GM23338 (cell line): Measurements from ENCODE around the gene AFF1. TPM values are rescaled to one million over a fixed set of nuclear protein-coding genes. Genes with fewer than 3 reads are reported as not detected.
"Not testable (repeated sequence)": the region's sequence is repeated elsewhere in the genome, so short reads cannot be mapped to it uniquely, and the experiment has no call there.

ENCODE experiments used
- ATAC-seq: fragments of 200-7000 bp; cut with Tn5 transposase; 3 replicates; pipeline ENCODE4 v1.9.1; 2020
- DNase-seq: peaks from one replicate; pipeline ENCODE4 v3.0.0-alpha.2; 2015; ENCODE audit warnings: low spot score
- H2AFZ ChIP-seq: fragments of 200-600 bp; sonication (generic); 2 replicates; pipeline ENCODE4 v1.8.0; 2016; ENCODE audit warnings: antibody characterized with exemption, mild to moderate bottlenecking, moderate library complexity
- H3F3A ChIP-seq: fragments of 200-600 bp; sonication (generic); replicated peaks from 2 replicates; pipeline ENCODE4 v1.8.0; 2017; ENCODE audit warnings: antibody characterized with exemption, mixed run types, low read depth
- H3K27ac ChIP-seq: fragments of 200-600 bp; sonication (generic); 2 replicates; pipeline ENCODE4 v1.6.1; 2016; ENCODE audit warnings: low read depth
- H3K27me3 ChIP-seq: fragments of 200-600 bp; sonication (generic); 2 replicates; pipeline ENCODE4 v1.8.0; 2016; ENCODE audit warnings: mild to moderate bottlenecking, mixed run types, moderate library complexity; ENCODE audit not compliant: insufficient read depth
- H3K36me3 ChIP-seq: fragments of 200-600 bp; sonication (generic); 2 replicates; pipeline ENCODE4 v1.8.0; 2016; ENCODE audit warnings: mild to moderate bottlenecking; ENCODE audit not compliant: insufficient read depth
- H3K4me1 ChIP-seq: fragments of 200-600 bp; sonication (generic); 2 replicates; pipeline ENCODE4 v1.8.0; 2016; ENCODE audit warnings: mild to moderate bottlenecking, moderate library complexity; ENCODE audit not compliant: insufficient read depth
- H3K4me2 ChIP-seq: fragments of 200-600 bp; sonication (generic); 2 replicates; pipeline ENCODE4 v1.7.1; 2017; ENCODE audit warnings: mixed run types
- H3K4me3 ChIP-seq: fragments of 200-600 bp; sonication (generic); 2 replicates; pipeline ENCODE4 v1.6.1; 2016; ENCODE audit warnings: mixed run types
- H3K79me2 ChIP-seq: fragments of 200-600 bp; sonication (generic); replicated peaks from 2 replicates; pipeline ENCODE4 v1.8.0; 2017; ENCODE audit warnings: mild to moderate bottlenecking; ENCODE audit not compliant: insufficient read depth
- H3K9me2 ChIP-seq: fragments of 200-600 bp; sonication (generic); 2 replicates; pipeline ENCODE4 v1.8.0; 2017; ENCODE audit not compliant: insufficient read depth
- H4K20me1 ChIP-seq: fragments of 200-600 bp; sonication (generic); replicated peaks from 2 replicates; pipeline ENCODE4 v1.8.0; 2017; ENCODE audit warnings: mild to moderate bottlenecking; ENCODE audit not compliant: insufficient read depth
- H3K27ac Mint-ChIP-seq: 2 replicates; pipeline ENCODE4 v1.8.0; 2020; ENCODE audit warnings: inconsistent platforms, mild to moderate bottlenecking, moderate library complexity, mixed read lengths
- H3K27me3 Mint-ChIP-seq: 3 replicates; pipeline ENCODE4 v1.8.0; 2022; ENCODE audit warnings: low read depth, mild to moderate bottlenecking, moderate library complexity, mixed read lengths, inconsistent platforms; ENCODE audit not compliant: insufficient read depth, poor library complexity
- H3K36me3 Mint-ChIP-seq: 3 replicates; pipeline ENCODE4 v1.8.0; 2021; ENCODE audit warnings: low read depth, mild to moderate bottlenecking, inconsistent platforms, moderate library complexity, mixed read lengths
- H3K4me1 Mint-ChIP-seq: 3 replicates; pipeline ENCODE4 v1.8.0; 2020; ENCODE audit warnings: mild to moderate bottlenecking, inconsistent platforms, mixed read lengths
- H3K4me3 Mint-ChIP-seq: 3 replicates; pipeline ENCODE4 v1.8.0; 2021; ENCODE audit warnings: moderate library complexity, mild to moderate bottlenecking, inconsistent platforms, mixed read lengths
- H3K9me3 Mint-ChIP-seq: 3 replicates; pipeline ENCODE4 v1.8.0; 2020; ENCODE audit warnings: moderate library complexity, mild to moderate bottlenecking, inconsistent platforms, mixed read lengths
- CREB1 ChIP-seq: fragments of 250-450 bp; sonication (Bioruptor Pico); IDR thresholded peaks from 2 replicates; pipeline ENCODE4 v1.5.0; 2020; ENCODE audit warnings: low read depth, mild to moderate bottlenecking, moderate library complexity
- EZH2phosphoT487 ChIP-seq: fragments of 200-600 bp; sonication (generic); IDR thresholded peaks from one replicate; pipeline ENCODE4 v1.8.1; 2018; ENCODE audit warnings: antibody characterized with exemption; ENCODE audit not compliant: unreplicated experiment
- NANOG ChIP-seq: IDR thresholded peaks from 2 replicates; pipeline ENCODE4 v1.6.1; 2016; ENCODE audit warnings: antibody characterized with exemption, borderline replicate concordance
- ZNF114 ChIP-seq: fragments of 250-450 bp; sonication (Bioruptor Pico); IDR thresholded peaks from 2 replicates; pipeline ENCODE4 v1.5.0; 2020; ENCODE audit warnings: mild to moderate bottlenecking, moderate library complexity
- ZNF331 ChIP-seq: fragments of 250-450 bp; sonication (Bioruptor Pico); IDR thresholded peaks from 2 replicates; pipeline ENCODE4 v1.5.0; 2020; ENCODE audit warnings: low read depth, mild to moderate bottlenecking, moderate library complexity
- polyA plus RNA-seq: library from polyadenylated mRNA; unstranded; fragments of >200 nt; fragmentation: Nextera tagmentation; extraction: Ambion mirVana; gene quantifications from 2 replicates; pipeline ENCODE4 v1.2.1, GENCODE V29; 2016
- total RNA-seq: library from RNA; depleted of rRNA; stranded (reverse); fragments of >200 nt; shearing (Covaris generic); gene quantifications from 2 replicates; pipeline ENCODE4 v1.2.3, GENCODE V29; 2014
- TF ChIP-seq, protein P1 (sequence below), 2 experiments: fragments of 200-600 bp in 1 of 2; sonication (generic) in 1 of 2; conservative IDR thresholded peaks; 2 replicates each; pipeline versions ENCODE4 v1.5.1 to v1.6.1; 2016 to 2017; ENCODE audit warnings: antibody characterized with exemption in 2 of 2, low read depth in 2 of 2, mild to moderate bottlenecking in 2 of 2, moderate library complexity in 1 of 2
- TF ChIP-seq, protein P2 (sequence below): IDR thresholded peaks from one replicate; pipeline ENCODE4 v1.6.1; 2018; ENCODE audit warnings: antibody characterized with exemption; ENCODE audit not compliant: unreplicated experiment
- TF ChIP-seq, protein P3 (sequence below): fragments of 250-450 bp; sonication (Bioruptor Pico); IDR thresholded peaks from 2 replicates; pipeline ENCODE4 v1.5.0; 2020; ENCODE audit warnings: mild to moderate bottlenecking, moderate library complexity

AFF1 gene
- total and polyA plus RNA-seq, 2 experiments from 2014 or later = 42.6 to 67.2 TPM

DNA sequence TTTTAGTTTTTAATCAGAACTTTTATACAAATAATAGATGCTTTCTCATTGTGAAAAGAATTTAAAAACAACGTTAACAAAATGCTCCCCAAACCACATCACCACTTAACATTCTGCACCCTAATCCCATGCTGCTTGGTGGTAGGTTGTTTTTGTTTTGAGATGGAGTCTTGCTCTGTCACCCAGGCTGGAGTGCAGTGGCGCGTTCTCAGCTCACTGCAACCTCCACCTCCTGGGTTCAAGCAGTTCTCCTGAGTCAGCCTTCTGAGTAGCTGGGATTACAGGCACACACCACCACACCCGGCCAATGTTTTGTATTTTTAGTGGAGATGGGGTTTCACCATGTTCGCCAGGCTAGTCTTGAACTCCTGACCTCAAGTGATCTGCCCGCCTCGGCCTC is 102.4 kb downstream of the AFF1 start:
- H3K79me2 ChIP-seq = peaks cover 100% of the 10 kb centered on the region
- peaks cover 51% of the 10 kb centered on the region for H3K4me1 Mint-ChIP-seq
- not testable (repeated sequence) for H2AFZ ChIP-seq, H3K27ac ChIP-seq, H3K36me3 Mint-ChIP-seq, DNase-seq, ATAC-seq, H3K9me2 ChIP-seq, H3F3A ChIP-seq, H3K4me3 ChIP-seq, H3K27me3 ChIP-seq, H3K36me3 ChIP-seq, H3K9me3 Mint-ChIP-seq, H3K27me3 Mint-ChIP-seq, H3K4me3 Mint-ChIP-seq
- peaks cover 34% of the 10 kb centered on the region for H4K20me1 ChIP-seq
- H3K4me2 ChIP-seq = peak overlapping the region; percentile 31
- peak overlapping the region; percentile 89; the same call in 1 of the 2 replicates for H3K27ac Mint-ChIP-seq
- peaks cover 61% of the 10 kb centered on the region for H3K4me1 ChIP-seq

DNA sequence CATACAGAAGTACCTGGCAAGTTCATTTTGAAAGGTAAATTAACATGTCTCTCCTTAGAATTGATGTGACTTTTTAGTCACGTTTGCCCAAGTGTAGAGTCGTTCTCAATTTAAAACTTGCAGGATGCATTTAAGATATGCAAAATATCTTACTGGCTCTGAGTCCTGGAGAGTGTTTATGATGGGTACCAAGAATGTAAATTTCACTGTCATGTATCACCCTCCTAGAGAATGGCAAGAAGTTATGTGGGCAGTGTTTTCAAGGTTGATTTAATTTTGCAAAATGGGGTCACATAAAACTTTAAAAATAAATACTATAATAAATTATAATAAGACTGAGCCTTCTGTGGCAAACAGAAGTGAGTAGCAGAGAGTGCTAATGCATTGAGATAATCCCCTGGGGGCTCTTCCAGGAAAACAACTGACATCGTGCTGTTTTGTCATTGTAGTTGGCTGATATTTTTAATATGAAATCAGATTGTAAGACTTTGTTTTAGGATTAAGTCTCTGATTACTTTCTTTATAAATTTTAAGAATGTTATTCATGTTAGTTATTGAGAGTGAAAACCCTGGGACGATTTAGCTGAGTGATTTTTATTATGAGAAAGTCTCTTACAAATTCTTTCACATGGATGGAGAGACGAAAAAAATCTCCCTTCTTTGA is 103.0 kb downstream of the AFF1 start:
- H3K4me2 ChIP-seq = 0 out of 2 replicates have a peak overlapping the region, but pooled peaks have one; percentile 31
- peaks cover 63% of the 10 kb centered on the region for H3K4me1 ChIP-seq
- H3K79me2 ChIP-seq = peaks cover 100% of the 10 kb centered on the region
- DNase-seq = no peak
- no peaks in the 10 kb centered on the region for H3K27me3 Mint-ChIP-seq
- no peaks in the 10 kb centered on the region for H3K36me3 ChIP-seq
- H3K9me2 ChIP-seq = no peaks in the 10 kb centered on the region
- no peak overlapping the region for H3K4me3 ChIP-seq
- peaks cover 39% of the 10 kb centered on the region for H4K20me1 ChIP-seq
- no peak for ATAC-seq
- peak overlapping the region; percentile 89; the same call in 1 of the 2 replicates for H3K27ac Mint-ChIP-seq
- H3K27ac ChIP-seq = peak overlapping the region; percentile 18; the same call in 1 of the 2 replicates
- peaks cover 57% of the 10 kb centered on the region for H3K4me1 Mint-ChIP-seq
- H3K27me3 ChIP-seq = no peaks in the 10 kb centered on the region
- H3F3A ChIP-seq = 0 out of 2 replicates have a peak, but pooled peaks cover 3% of the 10 kb centered on the region
- no peak overlapping the region for H2AFZ ChIP-seq
- H3K36me3 Mint-ChIP-seq = no peaks in the 10 kb centered on the region
- H3K4me3 Mint-ChIP-seq = no peak overlapping the region
- H3K9me3 Mint-ChIP-seq = no peaks in the 10 kb centered on the region
- TF ChIP-seq, protein P1, sequence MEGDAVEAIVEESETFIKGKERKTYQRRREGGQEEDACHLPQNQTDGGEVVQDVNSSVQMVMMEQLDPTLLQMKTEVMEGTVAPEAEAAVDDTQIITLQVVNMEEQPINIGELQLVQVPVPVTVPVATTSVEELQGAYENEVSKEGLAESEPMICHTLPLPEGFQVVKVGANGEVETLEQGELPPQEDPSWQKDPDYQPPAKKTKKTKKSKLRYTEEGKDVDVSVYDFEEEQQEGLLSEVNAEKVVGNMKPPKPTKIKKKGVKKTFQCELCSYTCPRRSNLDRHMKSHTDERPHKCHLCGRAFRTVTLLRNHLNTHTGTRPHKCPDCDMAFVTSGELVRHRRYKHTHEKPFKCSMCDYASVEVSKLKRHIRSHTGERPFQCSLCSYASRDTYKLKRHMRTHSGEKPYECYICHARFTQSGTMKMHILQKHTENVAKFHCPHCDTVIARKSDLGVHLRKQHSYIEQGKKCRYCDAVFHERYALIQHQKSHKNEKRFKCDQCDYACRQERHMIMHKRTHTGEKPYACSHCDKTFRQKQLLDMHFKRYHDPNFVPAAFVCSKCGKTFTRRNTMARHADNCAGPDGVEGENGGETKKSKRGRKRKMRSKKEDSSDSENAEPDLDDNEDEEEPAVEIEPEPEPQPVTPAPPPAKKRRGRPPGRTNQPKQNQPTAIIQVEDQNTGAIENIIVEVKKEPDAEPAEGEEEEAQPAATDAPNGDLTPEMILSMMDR (conservative IDR thresholded peaks at IDR 0.05; ENCODE audit: low read depth in 2 of 2) = no peak
- TF ChIP-seq ZNF331 (CRISPR knock-in tag) (no peak), CREB1 (CRISPR knock-in tag) (no peak), EZH2phosphoT487 (no peak), ZNF114 (CRISPR knock-in tag) (no peak), NANOG (no peak)
- TF ChIP-seq, protein P2, sequence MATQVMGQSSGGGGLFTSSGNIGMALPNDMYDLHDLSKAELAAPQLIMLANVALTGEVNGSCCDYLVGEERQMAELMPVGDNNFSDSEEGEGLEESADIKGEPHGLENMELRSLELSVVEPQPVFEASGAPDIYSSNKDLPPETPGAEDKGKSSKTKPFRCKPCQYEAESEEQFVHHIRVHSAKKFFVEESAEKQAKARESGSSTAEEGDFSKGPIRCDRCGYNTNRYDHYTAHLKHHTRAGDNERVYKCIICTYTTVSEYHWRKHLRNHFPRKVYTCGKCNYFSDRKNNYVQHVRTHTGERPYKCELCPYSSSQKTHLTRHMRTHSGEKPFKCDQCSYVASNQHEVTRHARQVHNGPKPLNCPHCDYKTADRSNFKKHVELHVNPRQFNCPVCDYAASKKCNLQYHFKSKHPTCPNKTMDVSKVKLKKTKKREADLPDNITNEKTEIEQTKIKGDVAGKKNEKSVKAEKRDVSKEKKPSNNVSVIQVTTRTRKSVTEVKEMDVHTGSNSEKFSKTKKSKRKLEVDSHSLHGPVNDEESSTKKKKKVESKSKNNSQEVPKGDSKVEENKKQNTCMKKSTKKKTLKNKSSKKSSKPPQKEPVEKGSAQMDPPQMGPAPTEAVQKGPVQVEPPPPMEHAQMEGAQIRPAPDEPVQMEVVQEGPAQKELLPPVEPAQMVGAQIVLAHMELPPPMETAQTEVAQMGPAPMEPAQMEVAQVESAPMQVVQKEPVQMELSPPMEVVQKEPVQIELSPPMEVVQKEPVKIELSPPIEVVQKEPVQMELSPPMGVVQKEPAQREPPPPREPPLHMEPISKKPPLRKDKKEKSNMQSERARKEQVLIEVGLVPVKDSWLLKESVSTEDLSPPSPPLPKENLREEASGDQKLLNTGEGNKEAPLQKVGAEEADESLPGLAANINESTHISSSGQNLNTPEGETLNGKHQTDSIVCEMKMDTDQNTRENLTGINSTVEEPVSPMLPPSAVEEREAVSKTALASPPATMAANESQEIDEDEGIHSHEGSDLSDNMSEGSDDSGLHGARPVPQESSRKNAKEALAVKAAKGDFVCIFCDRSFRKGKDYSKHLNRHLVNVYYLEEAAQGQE = no peak
- TF ChIP-seq, protein P3, sequence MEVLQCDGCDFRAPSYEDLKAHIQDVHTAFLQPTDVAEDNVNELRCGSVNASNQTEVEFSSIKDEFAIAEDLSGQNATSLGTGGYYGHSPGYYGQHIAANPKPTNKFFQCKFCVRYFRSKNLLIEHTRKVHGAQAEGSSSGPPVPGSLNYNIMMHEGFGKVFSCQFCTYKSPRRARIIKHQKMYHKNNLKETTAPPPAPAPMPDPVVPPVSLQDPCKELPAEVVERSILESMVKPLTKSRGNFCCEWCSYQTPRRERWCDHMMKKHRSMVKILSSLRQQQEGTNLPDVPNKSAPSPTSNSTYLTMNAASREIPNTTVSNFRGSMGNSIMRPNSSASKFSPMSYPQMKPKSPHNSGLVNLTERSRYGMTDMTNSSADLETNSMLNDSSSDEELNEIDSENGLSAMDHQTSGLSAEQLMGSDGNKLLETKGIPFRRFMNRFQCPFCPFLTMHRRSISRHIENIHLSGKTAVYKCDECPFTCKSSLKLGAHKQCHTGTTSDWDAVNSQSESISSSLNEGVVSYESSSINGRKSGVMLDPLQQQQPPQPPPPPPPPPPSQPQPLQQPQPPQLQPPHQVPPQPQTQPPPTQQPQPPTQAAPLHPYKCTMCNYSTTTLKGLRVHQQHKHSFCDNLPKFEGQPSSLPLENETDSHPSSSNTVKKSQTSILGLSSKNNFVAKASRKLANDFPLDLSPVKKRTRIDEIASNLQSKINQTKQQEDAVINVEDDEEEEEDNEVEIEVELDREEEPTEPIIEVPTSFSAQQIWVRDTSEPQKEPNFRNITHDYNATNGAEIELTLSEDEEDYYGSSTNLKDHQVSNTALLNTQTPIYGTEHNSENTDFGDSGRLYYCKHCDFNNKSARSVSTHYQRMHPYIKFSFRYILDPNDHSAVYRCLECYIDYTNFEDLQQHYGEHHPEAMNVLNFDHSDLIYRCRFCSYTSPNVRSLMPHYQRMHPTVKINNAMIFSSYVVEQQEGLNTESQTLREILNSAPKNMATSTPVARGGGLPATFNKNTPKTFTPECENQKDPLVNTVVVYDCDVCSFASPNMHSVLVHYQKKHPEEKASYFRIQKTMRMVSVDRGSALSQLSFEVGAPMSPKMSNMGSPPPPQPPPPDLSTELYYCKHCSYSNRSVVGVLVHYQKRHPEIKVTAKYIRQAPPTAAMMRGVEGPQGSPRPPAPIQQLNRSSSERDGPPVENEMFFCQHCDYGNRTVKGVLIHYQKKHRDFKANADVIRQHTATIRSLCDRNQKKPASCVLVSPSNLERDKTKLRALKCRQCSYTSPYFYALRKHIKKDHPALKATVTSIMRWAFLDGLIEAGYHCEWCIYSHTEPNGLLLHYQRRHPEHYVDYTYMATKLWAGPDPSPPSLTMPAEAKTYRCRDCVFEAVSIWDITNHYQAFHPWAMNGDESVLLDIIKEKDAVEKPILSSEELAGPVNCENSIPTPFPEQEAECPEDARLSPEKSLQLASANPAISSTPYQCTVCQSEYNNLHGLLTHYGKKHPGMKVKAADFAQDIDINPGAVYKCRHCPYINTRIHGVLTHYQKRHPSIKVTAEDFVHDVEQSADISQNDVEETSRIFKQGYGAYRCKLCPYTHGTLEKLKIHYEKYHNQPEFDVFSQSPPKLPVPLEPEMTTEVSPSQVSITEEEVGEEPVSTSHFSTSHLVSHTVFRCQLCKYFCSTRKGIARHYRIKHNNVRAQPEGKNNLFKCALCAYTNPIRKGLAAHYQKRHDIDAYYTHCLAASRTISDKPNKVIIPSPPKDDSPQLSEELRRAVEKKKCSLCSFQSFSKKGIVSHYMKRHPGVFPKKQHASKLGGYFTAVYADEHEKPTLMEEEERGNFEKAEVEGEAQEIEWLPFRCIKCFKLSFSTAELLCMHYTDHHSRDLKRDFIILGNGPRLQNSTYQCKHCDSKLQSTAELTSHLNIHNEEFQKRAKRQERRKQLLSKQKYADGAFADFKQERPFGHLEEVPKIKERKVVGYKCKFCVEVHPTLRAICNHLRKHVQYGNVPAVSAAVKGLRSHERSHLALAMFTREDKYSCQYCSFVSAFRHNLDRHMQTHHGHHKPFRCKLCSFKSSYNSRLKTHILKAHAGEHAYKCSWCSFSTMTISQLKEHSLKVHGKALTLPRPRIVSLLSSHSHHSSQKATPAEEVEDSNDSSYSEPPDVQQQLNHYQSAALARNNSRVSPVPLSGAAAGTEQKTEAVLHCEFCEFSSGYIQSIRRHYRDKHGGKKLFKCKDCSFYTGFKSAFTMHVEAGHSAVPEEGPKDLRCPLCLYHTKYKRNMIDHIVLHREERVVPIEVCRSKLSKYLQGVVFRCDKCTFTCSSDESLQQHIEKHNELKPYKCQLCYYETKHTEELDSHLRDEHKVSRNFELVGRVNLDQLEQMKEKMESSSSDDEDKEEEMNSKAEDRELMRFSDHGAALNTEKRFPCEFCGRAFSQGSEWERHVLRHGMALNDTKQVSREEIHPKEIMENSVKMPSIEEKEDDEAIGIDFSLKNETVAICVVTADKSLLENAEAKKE (CRISPR knock-in tag) = no peak
